H4 (cell line): Measurements from ENCODE around the gene UROD. TPM values are rescaled to one million over a fixed set of nuclear protein-coding genes. Genes with fewer than 3 reads are reported as not detected.
"Not testable (repeated sequence)": the region's sequence is repeated elsewhere in the genome, so short reads cannot be mapped to it uniquely, and the experiment has no call there.

Source experiments
- DNase-seq: peaks from one replicate; pipeline ENCODE4 v3.0.0-alpha.2; 2015; ENCODE audit warnings: low spot score
- total RNA-seq: library from RNA; depleted of rRNA; stranded (reverse); fragments of >200 nt; shearing (Covaris generic); gene quantifications from 2 replicates; pipeline ENCODE4 v1.2.3, GENCODE V29; 2014; rRNA removed

Gene UROD
- total RNA-seq, 1 experiment from 2014 or later = 125 TPM

- DNase-seq = no peak
Observed at GRCh38 chr1:45038661-45039364, 26.8 kb downstream of the UROD start.

- no peak for DNase-seq
Observed at GRCh38 chr1:45040297-45040696, 28.2 kb downstream of the UROD start.

GRCh38 chr1:45043094-45043493 is 31.0 kb downstream of the UROD start:
- DNase-seq = no peak

GRCh38 chr1:45044916-45045315 is 32.9 kb downstream of the UROD start:
- no peak for DNase-seq

GRCh38 chr1:45047032-45047431 is 35.0 kb downstream of the UROD start:
- no peak for DNase-seq

GRCh38 chr1:45051005-45051772 is 39.1 kb downstream of the UROD start:
- no peak for DNase-seq

GRCh38 chr1:45057542-45057941 is 45.5 kb downstream of the UROD start:
- no peak for DNase-seq

- no peak for DNase-seq
Observed at GRCh38 chr1:45059829-45060228, 47.8 kb downstream of the UROD start.

GRCh38 chr1:45062463-45062862 is 50.4 kb downstream of the UROD start:
- DNase-seq = not testable (repeated sequence)

- no peak for DNase-seq
Observed at GRCh38 chr1:45065083-45065482, 53.0 kb downstream of the UROD start.

Other genes starting within 250 kb of the UROD start
- gene RPS8, start 236.7 kb upstream of the UROD start, total RNA-seq = 4,339 and 5,019 TPM in 2 replicates
- not detected in 2 replicates for gene BEST4, start 224.1 kb upstream of the UROD start, total RNA-seq
- gene PLK3, start 211.9 kb upstream of the UROD start, total RNA-seq = 1.3 and 4.6 TPM in 2 replicates
- gene DYNLT4, start 204.9 kb upstream of the UROD start, total RNA-seq = 0.12 TPM in 1 of 2 replicates, not detected in the other
- gene BTBD19, start 203.7 kb upstream of the UROD start, total RNA-seq = 2.5 and 2.6 TPM in 2 replicates
- gene PTCH2, start 169.0 kb upstream of the UROD start, total RNA-seq = 0.10 TPM in 1 of 2 replicates, not detected in the other
- 51.5 and 60.6 TPM in 2 replicates for gene EIF2B3, start 25.7 kb upstream of the UROD start, total RNA-seq
- 16.7 and 20.9 TPM in 2 replicates for gene HECTD3, start 930 bp upstream of the UROD start, total RNA-seq
- gene ZSWIM5, start 194.4 kb downstream of the UROD start, total RNA-seq = 1.3 and 1.6 TPM in 2 replicates